ENCODE data around the gene PHF21B.

Gene PHF21B

GRCh38 chr22:45051946-45052345 lies 42.1 kb upstream of the PHF21B start:
- DNase-seq (ENCODE audit: low read depth): no peak
- no peak for TF ChIP-seq CTCF (IDR thresholded peaks at IDR 0.05; ENCODE audit: control insufficient read depth, extremely low read depth, insufficient read depth)
- H3K4me3 ChIP-seq (ENCODE audit: low read depth, low read length): no peak overlapping the region

- no peak for DNase-seq (ENCODE audit: low read depth)
- no peak for TF ChIP-seq CTCF (IDR thresholded peaks at IDR 0.05; ENCODE audit: control insufficient read depth, extremely low read depth, insufficient read depth)
- no peak overlapping the region for H3K4me3 ChIP-seq (ENCODE audit: low read depth, low read length)
Measured at GRCh38 chr22:45051419-45051818, 41.6 kb upstream of the PHF21B start.

- no peak for TF ChIP-seq CTCF (IDR thresholded peaks at IDR 0.05; ENCODE audit: control insufficient read depth, extremely low read depth, insufficient read depth)
- DNase-seq (ENCODE audit: low read depth): no peak
- H3K4me3 ChIP-seq (ENCODE audit: low read depth, low read length): no peak overlapping the region
Measured at GRCh38 chr22:45047260-45047659, 37.5 kb upstream of the PHF21B start.

GRCh38 chr22:45045208-45045607 lies 35.4 kb upstream of the PHF21B start:
- DNase-seq (ENCODE audit: low read depth): no peak
- no peak overlapping the region for H3K4me3 ChIP-seq (ENCODE audit: low read depth, low read length)
- no peak for TF ChIP-seq CTCF (IDR thresholded peaks at IDR 0.05; ENCODE audit: control insufficient read depth, extremely low read depth, insufficient read depth)

- DNase-seq (ENCODE audit: low read depth): no peak
- no peak for TF ChIP-seq CTCF (IDR thresholded peaks at IDR 0.05; ENCODE audit: control insufficient read depth, extremely low read depth, insufficient read depth)
- no peak overlapping the region for H3K4me3 ChIP-seq (ENCODE audit: low read depth, low read length)
Measured at GRCh38 chr22:45042263-45042662, 32.5 kb upstream of the PHF21B start.

GRCh38 chr22:45039133-45039532 lies 29.3 kb upstream of the PHF21B start:
- no peak for TF ChIP-seq CTCF (IDR thresholded peaks at IDR 0.05; ENCODE audit: control insufficient read depth, extremely low read depth, insufficient read depth)
- H3K4me3 ChIP-seq (ENCODE audit: low read depth, low read length): no peak overlapping the region
- DNase-seq (ENCODE audit: low read depth): no peak

GRCh38 chr22:45036154-45036553 lies 26.3 kb upstream of the PHF21B start:
- no peak for TF ChIP-seq CTCF (IDR thresholded peaks at IDR 0.05; ENCODE audit: control insufficient read depth, extremely low read depth, insufficient read depth)
- no peak for DNase-seq (ENCODE audit: low read depth)
- H3K4me3 ChIP-seq (ENCODE audit: low read depth, low read length): no peak overlapping the region
